Kidney capillary endothelial cell (primary cell): ENCODE results near the gene NFU1.

Experiments
- DNase-seq: peaks from one replicate; pipeline ENCODE4 v3.0.0-alpha.2; 2018; ENCODE audit warnings: low spot score

The NFU1 gene

DNA sequence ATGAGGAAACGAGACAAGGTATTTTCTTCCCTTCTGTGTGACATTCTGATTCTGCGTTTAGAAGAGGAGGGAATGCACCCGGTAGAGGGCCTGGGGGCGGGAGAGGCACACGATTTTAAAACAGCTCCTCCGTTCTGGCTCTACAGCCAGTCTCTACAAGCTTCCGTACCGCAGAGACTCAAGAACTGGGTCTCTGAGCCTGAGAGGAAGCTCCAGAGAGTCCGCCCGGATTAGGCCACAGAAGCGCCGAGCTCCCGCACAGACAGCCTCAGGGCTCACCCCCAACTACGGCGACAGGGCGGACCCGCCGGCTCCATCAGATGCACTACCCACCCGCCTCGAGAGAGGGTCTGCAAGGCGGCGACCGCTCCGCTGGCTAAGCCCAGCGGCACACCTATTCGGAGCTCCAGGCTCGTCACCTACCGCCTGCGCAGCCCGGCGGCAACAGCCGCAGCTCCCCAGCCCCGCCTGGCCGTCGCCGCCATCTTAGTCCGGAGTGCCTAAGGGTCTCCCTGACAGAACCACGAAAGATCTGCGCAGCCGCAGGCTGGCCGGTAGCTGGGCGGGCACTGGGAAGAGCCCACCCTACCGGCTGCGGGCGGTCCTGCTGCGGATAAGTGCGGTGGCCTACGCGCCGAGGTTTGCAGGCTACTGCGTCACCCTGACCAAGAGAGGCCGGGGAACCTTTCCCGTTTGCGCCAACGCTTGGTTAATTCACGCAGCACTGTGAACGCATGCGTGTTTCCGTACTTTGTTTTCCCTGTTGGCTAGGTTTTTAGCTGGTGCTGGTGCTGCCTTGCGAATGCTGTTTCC, at the start of gene NFU1:
NFU1 (minus strand) TSS at position 498 of the 813 bp plus-strand sequence; CDS start at position 485, 13 bp downstream.
- peak; percentile 97 for DNase-seq

DNA sequence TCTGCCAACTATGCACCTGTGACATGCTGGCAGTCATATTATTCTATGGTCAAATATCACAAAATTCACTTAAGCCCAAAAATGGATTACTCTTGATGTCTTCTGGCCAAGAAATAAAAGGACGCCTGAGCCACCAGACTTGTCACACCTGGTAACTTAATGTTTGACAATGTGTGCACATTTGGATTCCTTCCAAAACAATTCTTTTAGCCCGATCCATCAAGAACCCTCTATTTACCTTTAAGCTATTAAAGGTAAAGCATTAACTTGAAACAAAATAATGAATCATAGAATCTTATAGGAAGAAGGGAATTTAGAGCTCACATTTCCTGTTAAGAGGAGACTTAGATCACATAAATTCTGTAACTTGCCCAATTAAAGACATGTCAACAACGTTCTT, 46.5 kb upstream of the NFU1 start:
- no peak for DNase-seq

DNA sequence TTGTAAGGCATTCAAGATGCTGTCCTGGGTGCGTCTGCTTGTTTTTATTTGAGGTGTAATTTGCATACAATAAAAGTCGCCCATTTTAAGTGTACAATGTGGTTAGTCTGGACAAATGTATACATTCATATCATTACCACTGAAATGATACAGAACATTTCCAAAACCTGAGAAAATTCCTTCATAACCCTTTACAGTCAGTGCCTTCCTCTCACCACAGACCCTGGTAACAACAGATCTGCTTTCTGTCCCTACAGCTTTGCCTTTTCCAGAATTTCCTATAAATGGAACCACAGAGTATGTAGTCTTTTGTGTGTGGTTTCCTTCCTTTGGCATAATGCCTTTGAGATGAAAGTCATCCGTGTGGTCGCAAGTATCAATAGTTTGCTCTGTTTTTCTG, 45.8 kb upstream of the NFU1 start:
- no peak for DNase-seq

DNA sequence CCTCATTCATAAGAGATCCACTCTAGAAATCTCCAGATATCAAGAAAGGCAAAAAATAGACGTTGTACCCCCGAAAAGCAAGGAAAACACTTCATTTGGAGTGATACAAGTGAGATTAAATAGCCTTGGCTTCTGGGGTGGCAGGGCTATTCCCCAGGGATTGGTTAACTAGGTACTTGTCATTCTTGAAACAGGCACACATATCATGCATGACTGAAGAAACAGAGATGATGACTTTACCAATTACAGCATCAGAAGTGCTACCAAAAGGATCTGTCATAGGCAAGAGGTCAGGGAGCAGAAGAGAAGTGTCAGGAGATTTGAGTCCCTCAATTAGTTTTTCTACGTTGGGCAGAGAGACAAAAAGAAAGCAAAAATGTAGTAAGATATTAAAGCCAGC, 45.2 kb upstream of the NFU1 start:
- no peak for DNase-seq

DNA sequence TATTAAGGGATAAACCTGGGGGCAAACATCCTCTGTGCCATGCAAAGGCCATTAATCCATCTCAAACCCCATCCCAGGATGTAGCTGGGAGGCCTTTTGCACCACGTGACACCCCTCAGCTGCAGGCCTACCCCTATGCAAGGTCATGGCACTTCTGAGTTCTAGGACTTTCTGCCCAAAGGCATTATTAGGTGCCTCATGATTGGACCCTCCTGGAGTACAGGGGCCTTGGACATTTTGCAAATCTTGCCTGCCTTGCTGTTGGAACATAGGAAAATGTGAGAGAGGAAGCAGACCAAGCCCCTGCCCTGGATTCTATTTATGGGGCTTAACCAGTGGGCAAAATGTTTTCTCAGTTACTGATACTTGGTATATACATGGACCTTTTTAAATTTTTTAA, 44.2 kb upstream of the NFU1 start:
- DNase-seq = no peak

DNA sequence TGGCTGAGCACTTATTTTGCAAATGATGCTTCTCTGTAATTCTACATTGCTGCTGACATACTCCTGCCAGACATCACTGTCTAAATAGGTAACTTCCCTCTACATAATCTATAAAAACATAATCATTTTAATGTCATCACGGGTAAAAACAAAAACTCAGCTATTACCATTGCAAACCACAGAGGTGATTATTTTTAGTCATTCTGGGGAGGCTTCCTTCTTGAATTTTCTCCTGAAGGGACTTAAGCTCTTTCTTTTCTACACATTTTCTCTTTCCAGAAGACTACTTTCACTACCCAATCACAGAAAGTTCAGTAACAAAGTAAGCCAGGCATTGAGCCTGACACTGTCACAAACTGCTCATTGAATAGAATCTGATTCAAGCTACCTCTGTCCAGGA, 40.4 kb upstream of the NFU1 start:
- DNase-seq = no peak

DNA sequence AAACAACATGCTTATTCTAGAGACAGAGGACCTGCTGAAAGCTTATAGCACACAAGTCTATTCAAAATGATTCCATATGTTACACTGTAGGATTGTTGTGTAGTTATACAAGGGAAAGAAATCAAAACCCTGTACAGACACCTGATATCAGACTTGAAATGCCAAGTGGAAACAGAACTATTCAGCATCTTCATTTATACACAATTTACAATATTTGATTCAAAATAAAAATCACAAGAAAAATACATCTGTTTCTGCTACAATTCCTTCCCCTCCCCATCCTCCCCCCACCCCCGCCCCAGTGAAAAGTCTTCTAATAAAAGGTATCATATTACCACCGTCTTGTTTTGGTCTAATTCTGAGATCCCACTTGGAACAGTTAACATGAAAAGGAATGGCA, 37.5 kb upstream of the NFU1 start:
- no peak for DNase-seq

DNA sequence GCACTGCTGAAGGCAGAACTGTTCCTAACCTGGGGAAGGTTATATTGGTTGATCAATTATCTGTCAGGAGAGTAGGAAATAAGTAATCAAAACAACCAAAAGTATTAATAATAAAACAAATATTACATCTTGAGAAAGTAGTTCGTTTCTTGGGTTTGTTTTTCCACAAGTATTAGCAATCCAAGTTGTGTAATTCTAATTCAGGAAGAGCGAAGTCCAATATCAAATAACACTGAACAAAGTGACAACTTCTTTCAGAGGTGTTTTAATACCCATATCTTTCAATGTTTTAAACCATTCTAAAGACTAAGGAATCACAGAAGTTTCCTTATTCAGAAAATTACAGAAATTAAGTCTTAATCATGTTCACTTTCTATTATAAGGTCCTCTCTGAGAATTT, 34.6 kb upstream of the NFU1 start:
- no peak for DNase-seq

DNA sequence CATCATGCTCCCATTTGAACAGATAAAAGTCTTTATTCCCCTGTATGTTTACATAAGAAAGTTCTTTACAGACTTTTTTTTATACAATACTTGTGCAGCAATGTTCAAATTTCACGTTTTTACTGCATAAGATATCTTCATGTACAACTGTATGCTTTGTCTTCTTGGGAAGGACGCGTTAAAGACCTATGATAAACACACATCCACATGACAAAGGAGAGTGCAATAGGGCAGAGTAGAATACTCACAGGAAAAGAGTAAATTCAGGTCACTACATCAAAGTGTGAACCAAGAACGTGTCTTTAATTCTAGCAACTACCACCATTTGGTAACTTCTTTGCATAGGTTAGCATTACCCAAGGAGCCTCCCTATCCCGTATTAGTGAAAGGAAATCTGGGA, 33.7 kb upstream of the NFU1 start:
- DNase-seq = no peak

DNA sequence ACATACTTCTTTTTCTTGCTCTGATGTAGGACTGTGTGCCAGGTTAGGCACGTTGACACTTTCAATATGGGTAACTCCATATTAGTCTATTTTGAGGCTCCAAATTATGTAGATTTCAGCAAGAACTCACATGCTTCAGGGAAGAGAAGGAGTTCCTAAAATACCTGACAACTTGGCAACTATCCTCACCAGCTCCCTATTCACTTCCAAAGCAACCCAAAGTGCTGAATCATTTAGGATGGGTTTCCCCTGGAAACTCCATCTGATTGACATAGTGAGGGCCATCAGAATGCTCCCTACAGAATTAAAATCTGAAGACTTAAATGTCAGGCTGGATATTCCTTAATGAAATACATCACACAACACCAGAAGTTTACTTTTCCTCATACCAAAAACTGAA, 32.5 kb upstream of the NFU1 start:
- no peak for DNase-seq

DNA sequence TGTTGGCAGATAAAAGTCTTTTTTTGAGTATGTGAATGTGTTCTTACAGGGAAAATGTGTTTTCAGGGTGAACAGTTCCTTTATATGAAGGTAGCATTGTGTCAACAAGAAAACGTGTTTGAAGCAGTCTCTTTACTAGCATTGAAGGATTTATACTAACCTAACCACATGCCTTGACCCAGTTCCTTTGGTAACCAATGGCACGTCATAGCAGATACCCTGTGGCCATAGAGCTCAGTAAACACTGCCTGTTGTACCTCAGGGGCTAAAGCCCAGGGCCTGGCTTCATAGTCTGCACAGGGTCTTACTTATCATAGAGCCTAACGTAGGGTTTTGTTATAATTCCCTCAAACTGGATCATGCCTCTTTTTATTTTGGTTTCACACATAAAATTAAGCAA, 32.1 kb upstream of the NFU1 start:
- no peak for DNase-seq

DNA sequence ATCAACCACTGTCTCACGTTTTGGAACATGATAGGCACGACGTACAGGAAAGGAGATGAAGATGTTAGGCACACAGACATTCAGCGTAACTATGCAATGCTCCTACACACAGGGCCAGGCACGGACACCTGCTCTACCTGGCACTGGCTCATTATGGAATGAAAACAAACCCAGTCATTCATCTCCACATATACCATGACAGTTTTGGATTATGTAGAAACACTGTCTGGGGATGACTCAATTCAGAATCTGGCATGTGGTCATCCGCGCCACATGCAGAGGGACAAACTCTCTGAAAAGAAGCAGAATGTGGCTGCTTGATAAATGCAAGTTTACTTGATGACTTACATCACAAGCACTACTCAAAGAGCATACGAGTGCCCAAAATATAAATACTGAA, 29.5 kb upstream of the NFU1 start:
- DNase-seq = no peak

DNA sequence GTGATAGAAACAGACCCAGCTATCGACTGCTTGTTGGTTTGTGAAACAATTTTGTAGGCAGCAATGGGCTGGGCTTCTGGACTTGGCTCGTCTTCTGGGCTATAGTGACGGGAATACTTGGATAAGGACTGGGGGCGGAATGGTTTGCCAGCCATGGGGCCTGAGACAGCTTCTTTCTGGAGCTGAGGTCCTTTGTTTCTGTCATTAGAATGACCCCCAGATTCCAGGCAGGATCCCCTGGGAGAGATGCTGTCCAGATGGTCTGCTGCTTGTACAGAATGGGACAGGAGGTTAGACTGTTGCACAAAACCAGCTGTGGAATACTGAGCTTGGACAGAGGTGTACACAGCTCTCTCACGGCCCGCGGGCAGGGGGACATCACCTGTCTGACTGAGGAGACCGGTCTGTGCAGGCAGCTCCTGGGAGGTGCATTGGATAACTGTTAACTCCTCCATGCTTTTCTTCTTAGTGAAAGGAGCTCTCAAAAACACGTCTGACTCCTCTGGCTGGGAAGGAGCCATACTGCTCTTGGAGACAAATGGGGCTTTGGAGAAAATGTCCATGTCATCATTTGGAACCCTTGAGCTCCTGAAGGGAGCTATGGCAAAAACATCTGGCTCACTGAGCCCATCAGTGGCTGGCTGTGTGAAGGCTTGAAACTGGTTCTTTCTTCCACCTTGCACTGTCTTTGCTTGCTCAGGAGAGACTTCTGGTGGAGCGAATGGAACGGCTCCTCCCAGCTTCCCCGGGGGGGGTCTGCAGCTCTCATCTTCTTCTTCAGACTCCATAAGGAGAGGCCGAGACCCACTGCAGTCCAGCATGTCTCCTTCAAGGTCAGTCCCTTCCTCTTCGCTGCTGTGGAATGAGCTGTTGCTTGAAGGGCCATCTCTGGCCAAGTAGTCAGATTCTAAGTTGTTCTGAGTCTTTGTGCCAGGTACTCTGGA, 28.6 kb upstream of the NFU1 start:
- DNase-seq = no peak

DNA sequence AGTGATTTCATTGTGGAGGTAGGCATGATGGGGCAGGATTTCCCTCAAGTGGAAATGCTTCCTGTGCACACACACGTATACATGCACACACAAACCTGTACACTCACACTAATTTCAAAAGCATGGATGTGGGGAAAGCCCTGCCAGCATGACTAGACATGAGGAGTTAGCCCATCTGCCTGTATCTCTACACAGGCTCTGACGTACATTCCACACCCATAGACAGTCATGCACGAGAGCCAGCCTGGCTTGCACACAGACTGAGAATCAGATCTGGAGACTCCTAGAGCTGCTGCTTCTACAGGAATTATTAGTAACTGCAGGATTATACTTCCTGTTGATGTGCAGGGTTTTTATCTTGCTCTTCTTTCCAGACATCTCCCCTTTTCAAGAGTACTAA, 27.3 kb upstream of the NFU1 start:
- DNase-seq = no peak

DNA sequence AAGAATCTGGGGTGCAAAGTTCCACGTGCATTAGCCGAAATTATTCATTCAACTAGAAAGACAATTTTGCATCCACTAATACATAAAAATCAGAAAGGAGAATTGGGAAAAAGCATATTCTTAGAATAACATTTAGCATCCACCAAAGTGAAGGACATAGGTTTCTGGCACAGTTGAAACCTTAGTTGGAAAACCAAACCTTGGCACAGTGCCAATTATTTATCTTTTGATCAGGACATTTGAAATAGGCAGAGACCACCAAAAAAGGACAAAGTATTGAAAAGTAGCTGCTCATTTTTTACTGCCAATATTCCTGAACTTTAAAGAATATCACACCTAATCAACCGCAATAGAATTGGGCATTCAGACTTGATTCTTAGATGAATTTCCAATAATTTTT, 25.5 kb upstream of the NFU1 start:
- DNase-seq = no peak

DNA sequence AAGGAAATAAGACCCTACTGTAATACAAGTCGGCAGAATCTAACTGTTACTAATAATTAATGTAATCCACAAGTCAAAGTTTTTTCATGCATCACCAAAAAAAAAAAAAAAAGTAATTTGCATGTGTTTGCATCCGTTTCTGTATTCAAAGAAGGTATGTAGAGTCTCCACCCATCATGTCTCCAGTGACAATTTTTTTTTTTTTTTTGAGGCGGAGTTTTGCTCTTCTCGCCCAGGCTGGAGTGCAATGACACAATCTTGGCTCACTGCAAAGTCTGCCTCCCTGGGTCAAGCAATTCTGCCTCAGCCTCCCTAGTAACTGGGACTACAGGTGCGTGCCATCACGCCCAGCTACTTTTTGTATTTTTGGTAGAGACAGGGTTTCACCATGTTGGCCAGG, 24.2 kb upstream of the NFU1 start:
- DNase-seq = no peak

DNA sequence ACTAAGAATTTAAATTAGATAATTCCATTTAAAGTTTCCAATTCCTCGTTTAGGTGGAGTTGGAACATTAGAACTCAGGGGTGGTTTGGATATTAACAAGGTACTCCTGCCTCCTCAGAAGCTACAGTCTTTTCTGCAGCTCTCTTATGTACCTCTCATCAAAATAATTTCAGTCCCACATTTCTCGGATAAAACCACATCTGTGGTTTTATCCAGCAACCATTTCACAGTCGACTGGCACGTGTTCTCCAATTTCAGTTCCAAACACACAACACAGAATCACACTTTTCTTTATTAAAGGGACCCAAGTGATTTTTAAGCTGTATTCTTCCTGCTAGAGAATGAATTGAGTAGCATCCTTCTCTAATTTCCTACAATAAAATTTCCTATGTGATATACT, 22.7 kb upstream of the NFU1 start:
- no peak for DNase-seq

DNA sequence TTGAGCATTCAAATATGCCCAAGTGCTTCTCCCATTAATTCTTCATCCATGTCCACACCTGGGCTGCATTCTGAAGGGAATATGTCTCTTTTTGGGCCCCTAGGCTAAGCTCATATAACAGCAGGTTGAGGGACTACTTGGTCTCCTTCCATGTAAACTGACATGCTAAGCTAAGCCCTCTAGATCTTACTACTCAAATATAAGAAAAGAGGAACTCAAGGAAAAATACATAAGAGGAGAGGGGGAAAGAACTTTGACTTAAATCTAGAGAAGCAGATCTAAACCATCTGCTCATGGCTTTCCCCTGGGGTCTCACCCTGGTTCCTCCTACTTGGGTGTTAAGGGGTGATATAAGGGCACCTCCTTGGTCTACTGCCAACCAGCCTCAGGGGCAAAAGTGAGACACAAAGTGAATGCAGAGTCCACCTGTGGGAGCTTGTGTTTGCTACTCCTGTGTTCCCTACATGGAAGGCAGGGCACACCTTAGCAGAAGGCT, 19.8 kb upstream of the NFU1 start:
- no peak for DNase-seq

DNA sequence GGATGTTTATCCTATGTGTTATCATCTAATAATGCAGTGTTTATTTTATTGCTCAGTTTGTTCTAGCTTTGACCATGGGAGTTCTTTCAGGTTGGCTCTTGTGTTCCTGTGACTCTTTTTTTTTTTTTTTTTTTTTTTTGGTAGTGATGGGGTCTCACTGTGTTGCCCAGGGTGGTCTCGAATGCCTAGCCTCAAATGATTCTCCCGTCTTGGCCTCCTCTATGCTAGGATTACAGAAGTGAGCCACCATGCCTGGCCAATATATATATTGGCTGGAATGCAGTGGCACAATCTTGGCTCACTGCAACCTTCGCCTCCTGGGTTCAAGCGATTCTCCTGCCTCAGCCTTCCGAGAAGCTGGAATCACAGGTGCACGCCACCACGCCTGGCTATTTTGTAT, 18.9 kb upstream of the NFU1 start:
- no peak for DNase-seq

DNA sequence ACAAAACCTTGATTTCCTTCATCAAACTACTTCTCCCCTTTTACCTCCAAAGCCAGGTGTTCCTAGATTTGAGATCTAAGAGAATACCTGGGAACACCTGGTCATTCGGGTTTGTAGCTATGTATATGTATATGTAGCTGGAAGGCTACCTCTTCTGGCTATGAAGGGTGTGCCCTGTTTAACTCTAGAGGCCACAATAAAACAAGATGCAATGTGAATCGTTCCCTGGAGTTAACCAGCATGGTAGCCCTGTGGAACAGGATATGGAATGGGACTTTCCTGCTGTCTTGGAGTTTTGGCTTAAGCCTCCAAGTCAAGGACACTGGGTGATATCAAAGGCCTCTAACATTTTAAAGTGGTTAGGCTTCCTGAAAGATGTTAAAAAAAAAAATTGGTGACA, 17.7 kb upstream of the NFU1 start:
- DNase-seq = no peak

DNA sequence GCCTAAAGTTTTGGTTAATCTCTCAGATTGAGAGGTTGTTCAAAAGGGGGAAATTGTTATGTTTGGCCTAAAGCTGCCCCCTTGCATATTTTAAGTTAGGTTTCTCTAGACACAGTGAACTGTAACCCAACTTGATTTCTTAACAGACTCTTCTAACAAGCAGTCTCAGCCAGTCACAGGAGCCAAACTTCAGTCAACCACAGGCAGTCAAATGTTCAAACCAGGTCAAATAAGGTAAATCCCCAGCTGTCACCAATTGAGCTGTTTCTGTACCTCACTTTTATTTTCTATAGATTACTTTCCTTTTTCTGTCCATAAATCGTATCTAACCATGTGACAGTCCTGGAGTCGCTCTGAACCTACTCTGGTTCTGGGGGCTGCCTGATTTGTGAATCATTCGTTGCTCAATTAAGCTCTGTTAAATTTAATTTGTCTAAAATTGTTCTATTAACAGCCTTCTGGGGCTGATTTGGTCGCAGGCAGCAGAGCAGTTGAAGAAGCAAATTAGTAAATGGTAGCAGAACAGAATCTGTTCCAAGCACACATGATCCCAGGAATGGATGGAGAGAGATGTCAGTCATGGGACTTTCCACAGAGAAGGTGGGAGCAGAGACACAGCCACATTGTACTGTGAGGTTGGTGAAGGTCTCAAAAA, 16.4 kb upstream of the NFU1 start:
- DNase-seq = no peak

DNA sequence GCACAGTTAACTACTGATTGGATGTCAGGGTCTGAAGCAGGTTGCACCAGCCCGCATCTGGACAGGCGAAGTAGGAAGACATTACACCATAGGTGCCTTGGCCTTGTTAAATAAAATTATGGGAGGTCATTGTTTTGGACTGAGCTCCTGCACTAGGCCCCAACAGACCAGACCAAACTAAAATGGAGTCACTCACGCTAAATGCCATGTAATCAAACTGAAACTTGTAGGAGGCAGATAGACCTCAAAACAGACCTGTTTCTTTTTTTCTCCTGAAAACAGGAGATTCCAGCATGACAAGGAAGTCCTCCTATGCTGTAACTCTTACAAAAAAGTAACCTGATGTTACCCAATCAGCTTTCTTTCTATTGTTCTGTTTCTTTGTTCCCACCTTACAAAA, 15.5 kb upstream of the NFU1 start:
- no peak for DNase-seq
